KMS-11 (cell line): ENCODE data around the gene SULT1C4.

Experiments used
- H2AFZ ChIP-seq: fragments of 200-600 bp; sonication (generic); 2 replicates; pipeline ENCODE4 v1.6.1; 2016; ENCODE audit warnings: antibody characterized with exemption, mixed run types, low read depth
- H3K27ac ChIP-seq: fragments of 200-600 bp; sonication (generic); 2 replicates; pipeline ENCODE4 v1.6.1; 2016; ENCODE audit warnings: mild to moderate bottlenecking, mixed run types
- H3K27me3 ChIP-seq: fragments of 200-600 bp; sonication (generic); 2 replicates; pipeline ENCODE4 v1.6.1; 2017; ENCODE audit warnings: mild to moderate bottlenecking, low read depth, mixed run types, moderate library complexity; ENCODE audit not compliant: insufficient read depth
- H3K36me3 ChIP-seq: fragments of 200-600 bp; sonication (generic); 2 replicates; pipeline ENCODE4 v1.6.1; 2017; ENCODE audit warnings: mild to moderate bottlenecking, mixed run types; ENCODE audit not compliant: insufficient read depth
- H3K4me1 ChIP-seq: fragments of 200-600 bp; sonication (generic); 2 replicates; pipeline ENCODE4 v1.6.1; 2016; ENCODE audit warnings: mild to moderate bottlenecking, low read depth, mixed run types; ENCODE audit not compliant: poor library complexity, severe bottlenecking
- H3K4me2 ChIP-seq: fragments of 200-600 bp; sonication (generic); 2 replicates; pipeline ENCODE4 v1.7.0; 2016; ENCODE audit warnings: mild to moderate bottlenecking, mixed run types
- H3K4me3 ChIP-seq: fragments of 200-600 bp; sonication (generic); IDR thresholded peaks from 2 replicates; pipeline ENCODE4 v1.6.1; 2017; ENCODE audit warnings: low read depth, low read length, mixed read lengths; ENCODE audit not compliant: insufficient read depth
- H3K79me2 ChIP-seq: fragments of 200-600 bp; sonication (generic); 2 replicates; pipeline ENCODE4 v1.6.1; 2016; ENCODE audit warnings: low read depth, mixed run types; ENCODE audit not compliant: insufficient read depth
- H3K9ac ChIP-seq: fragments of 200-600 bp; sonication (generic); 2 replicates; pipeline ENCODE4 v1.6.1; 2016; ENCODE audit warnings: mild to moderate bottlenecking, mixed run types
- H4K20me1 ChIP-seq: fragments of 200-600 bp; sonication (generic); 2 replicates; pipeline ENCODE4 v1.6.1; 2016; ENCODE audit warnings: mild to moderate bottlenecking, mixed run types; ENCODE audit not compliant: insufficient read depth
- TF ChIP-seq, protein P1 (sequence below): fragments of 200-600 bp; sonication (generic); conservative IDR thresholded peaks from 2 replicates; pipeline ENCODE4 v1.6.1; 2017; ENCODE audit warnings: low read depth, mild to moderate bottlenecking, antibody characterized with exemption, low read length, moderate library complexity, mixed read lengths

SULT1C4 gene

GRCh38 chr2:108346827-108347226 lies 30.9 kb upstream of the SULT1C4 start:
- H3K27ac ChIP-seq: no peak overlapping the region
- no peaks in the 10 kb centered on the region for H3K79me2 ChIP-seq
- H3K4me1 ChIP-seq: no peaks in the 10 kb centered on the region
- no peaks in the 10 kb centered on the region for H3K36me3 ChIP-seq
- TF ChIP-seq, protein P1, sequence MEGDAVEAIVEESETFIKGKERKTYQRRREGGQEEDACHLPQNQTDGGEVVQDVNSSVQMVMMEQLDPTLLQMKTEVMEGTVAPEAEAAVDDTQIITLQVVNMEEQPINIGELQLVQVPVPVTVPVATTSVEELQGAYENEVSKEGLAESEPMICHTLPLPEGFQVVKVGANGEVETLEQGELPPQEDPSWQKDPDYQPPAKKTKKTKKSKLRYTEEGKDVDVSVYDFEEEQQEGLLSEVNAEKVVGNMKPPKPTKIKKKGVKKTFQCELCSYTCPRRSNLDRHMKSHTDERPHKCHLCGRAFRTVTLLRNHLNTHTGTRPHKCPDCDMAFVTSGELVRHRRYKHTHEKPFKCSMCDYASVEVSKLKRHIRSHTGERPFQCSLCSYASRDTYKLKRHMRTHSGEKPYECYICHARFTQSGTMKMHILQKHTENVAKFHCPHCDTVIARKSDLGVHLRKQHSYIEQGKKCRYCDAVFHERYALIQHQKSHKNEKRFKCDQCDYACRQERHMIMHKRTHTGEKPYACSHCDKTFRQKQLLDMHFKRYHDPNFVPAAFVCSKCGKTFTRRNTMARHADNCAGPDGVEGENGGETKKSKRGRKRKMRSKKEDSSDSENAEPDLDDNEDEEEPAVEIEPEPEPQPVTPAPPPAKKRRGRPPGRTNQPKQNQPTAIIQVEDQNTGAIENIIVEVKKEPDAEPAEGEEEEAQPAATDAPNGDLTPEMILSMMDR: no peak
- H2AFZ ChIP-seq: no peak overlapping the region
- no peaks in the 10 kb centered on the region for H3K27me3 ChIP-seq
- H3K9ac ChIP-seq: no peak overlapping the region
- H3K4me3 ChIP-seq: no peak overlapping the region
- no peak overlapping the region for H3K4me2 ChIP-seq
- H4K20me1 ChIP-seq: no peaks in the 10 kb centered on the region

- TF ChIP-seq, protein P1: no peak
- H3K4me3 ChIP-seq: no peak overlapping the region
- H3K79me2 ChIP-seq: no peaks in the 10 kb centered on the region
- no peak overlapping the region for H3K4me2 ChIP-seq
- H3K4me1 ChIP-seq: no peaks in the 10 kb centered on the region
- no peak overlapping the region for H2AFZ ChIP-seq
- no peaks in the 10 kb centered on the region for H3K36me3 ChIP-seq
- no peaks in the 10 kb centered on the region for H3K27me3 ChIP-seq
- no peaks in the 10 kb centered on the region for H4K20me1 ChIP-seq
- no peak overlapping the region for H3K9ac ChIP-seq
- no peak overlapping the region for H3K27ac ChIP-seq
Measured at GRCh38 chr2:108347786-108348185, 30.0 kb upstream of the SULT1C4 start.

DNA sequence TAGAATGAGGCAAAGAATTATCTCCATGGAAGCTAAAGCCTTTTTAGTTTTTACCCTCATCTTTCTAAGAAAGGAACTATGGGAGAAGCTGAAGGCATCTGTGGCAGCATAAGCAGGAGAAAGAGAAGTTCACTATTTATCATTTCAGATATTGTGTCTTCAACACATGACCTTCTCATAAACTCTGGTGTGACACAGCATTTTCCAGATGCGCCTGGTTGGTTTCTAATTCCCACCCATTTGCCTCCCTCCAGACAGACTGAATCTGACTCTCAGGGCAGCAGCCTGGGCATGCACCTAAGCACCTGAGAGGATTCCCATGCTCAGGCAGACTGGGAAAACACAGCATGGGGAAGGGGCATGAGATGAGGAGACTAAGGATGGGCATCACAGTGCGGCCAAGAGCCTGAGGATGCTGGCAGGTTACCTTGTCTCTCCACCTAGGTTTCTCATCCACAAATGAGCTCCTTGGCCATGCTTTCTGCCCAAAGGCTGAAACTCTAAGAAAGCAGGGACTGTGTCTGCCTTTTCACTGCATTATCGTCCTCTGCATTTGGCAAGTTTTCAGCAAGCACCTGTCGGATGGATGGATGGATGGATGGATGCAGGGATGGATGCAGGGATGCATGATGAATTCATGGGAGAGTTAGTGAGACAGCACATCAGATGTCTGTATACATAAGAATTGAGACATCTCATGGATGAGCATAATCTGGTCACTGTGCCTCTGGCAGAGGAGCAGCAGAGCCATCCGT lies 28.8 kb upstream of the SULT1C4 start:
- no peaks in the 10 kb centered on the region for H3K79me2 ChIP-seq
- TF ChIP-seq, protein P1: no peak
- H2AFZ ChIP-seq: no peak overlapping the region
- H3K27me3 ChIP-seq: no peaks in the 10 kb centered on the region
- H4K20me1 ChIP-seq: no peaks in the 10 kb centered on the region
- no peak overlapping the region for H3K4me3 ChIP-seq
- no peak overlapping the region for H3K27ac ChIP-seq
- H3K4me2 ChIP-seq: no peak overlapping the region
- H3K4me1 ChIP-seq: no peaks in the 10 kb centered on the region
- H3K9ac ChIP-seq: no peak overlapping the region
- H3K36me3 ChIP-seq: no peaks in the 10 kb centered on the region

- Histone ChIP-seq H3K4me3 (no peak overlapping the region), H3K79me2 (no peaks in the 10 kb centered on the region), H3K27me3 (no peaks in the 10 kb centered on the region), H3K36me3 (no peaks in the 10 kb centered on the region), H3K9ac (no peak overlapping the region), H3K4me2 (no peak overlapping the region), H3K27ac (no peak overlapping the region), H2AFZ (no peak overlapping the region), H3K4me1 (no peaks in the 10 kb centered on the region), H4K20me1 (no peaks in the 10 kb centered on the region)
- TF ChIP-seq, protein P1: no peak
Measured at GRCh38 chr2:108349571-108349928, 28.2 kb upstream of the SULT1C4 start.
